Measurements from ENCODE around the gene TNNT1.
A peak's percentile ranks its signal among the peaks of the same experiment; 100 is the strongest.
"Not testable (repeated sequence)": the region's sequence is repeated elsewhere in the genome, so short reads cannot be mapped to it uniquely, and the experiment has no call there.

Gene TNNT1

GRCh38 chr19:55136399-55137102 lies 12.5 kb downstream of the TNNT1 start:
- no peak for DNase-seq

- DNase-seq, result no peak
Observed at GRCh38 chr19:55134736-55135135, 14.3 kb downstream of the TNNT1 start.

GRCh38 chr19:55133639-55134444 lies 15.2 kb downstream of the TNNT1 start:
- no peak for DNase-seq

- DNase-seq, result no peak
Observed at GRCh38 chr19:55132453-55133129, 16.4 kb downstream of the TNNT1 start.

- no peak for DNase-seq
Observed at GRCh38 chr19:55131421-55131820, 17.6 kb downstream of the TNNT1 start.

- no peak for DNase-seq
Observed at GRCh38 chr19:55119053-55119452, 30.0 kb downstream of the TNNT1 start.

GRCh38 chr19:55118401-55118991 lies 30.5 kb downstream of the TNNT1 start:
- DNase-seq, result no peak

- peak; percentile 89 for DNase-seq
Observed at GRCh38 chr19:55117663-55118391, 31.2 kb downstream of the TNNT1 start.

- peak; percentile 8 for DNase-seq
Observed at GRCh38 chr19:55116859-55117662, 31.9 kb downstream of the TNNT1 start, which contains the start of gene PPP1R12C. Gene PPP1R12C (minus strand): TSS chr19:55117637. CDS start chr19:55117543, 94 bp downstream.

- peak; percentile 27 for DNase-seq
Observed at GRCh38 chr19:55116232-55116858, 32.7 kb downstream of the TNNT1 start.

- DNase-seq, result no peak
Observed at GRCh38 chr19:55115446-55116065, 33.5 kb downstream of the TNNT1 start.

GRCh38 chr19:55114566-55115145 lies 34.4 kb downstream of the TNNT1 start:
- no peak for DNase-seq

- no peak for DNase-seq
Observed at GRCh38 chr19:55113570-55114039, 35.4 kb downstream of the TNNT1 start.

GRCh38 chr19:55112777-55113569 lies 36.0 kb downstream of the TNNT1 start:
- DNase-seq, result no peak

GRCh38 chr19:55112246-55112776 lies 36.7 kb downstream of the TNNT1 start:
- DNase-seq, result no peak

GRCh38 chr19:55111238-55111831 lies 37.7 kb downstream of the TNNT1 start:
- no peak for DNase-seq

GRCh38 chr19:55109527-55110291 lies 39.3 kb downstream of the TNNT1 start:
- DNase-seq, result no peak

GRCh38 chr19:55107252-55107651 lies 41.8 kb downstream of the TNNT1 start:
- not testable (repeated sequence) for DNase-seq

Measured in effector CD8-positive, alpha-beta T cell (primary cell).